ENCODE data around the gene ARHGEF38.

ARHGEF38 gene

DNA sequence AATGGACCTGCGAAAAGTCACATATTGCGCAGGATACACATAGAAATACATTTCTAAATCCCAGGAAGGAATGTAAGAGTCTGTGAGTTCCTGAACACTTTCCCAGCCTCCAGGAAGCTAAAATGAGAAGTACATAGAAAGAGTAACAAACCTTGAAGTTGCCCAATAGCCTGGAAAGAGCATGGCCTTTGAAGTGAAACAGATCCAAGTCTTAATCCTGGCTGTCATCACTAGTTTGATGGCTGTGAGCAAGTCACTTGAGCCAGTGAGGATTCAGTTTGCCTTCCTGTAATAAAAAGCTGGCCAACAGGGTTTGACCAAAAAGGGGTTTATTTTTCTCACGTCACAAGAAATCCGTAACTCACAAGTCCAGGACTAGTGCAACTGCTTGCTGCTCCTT, 69.8 kb downstream of the ARHGEF38 start:
- H3K4me3 ChIP-seq (ENCODE audit: low read depth, low read length) = no peak overlapping the region
- no peak for TF ChIP-seq CTCF (conservative IDR thresholded peaks at IDR 0.05; ENCODE audit: low read depth, low read length)
- peak; percentile 79 for DNase-seq (ENCODE audit: low read depth)

DNA sequence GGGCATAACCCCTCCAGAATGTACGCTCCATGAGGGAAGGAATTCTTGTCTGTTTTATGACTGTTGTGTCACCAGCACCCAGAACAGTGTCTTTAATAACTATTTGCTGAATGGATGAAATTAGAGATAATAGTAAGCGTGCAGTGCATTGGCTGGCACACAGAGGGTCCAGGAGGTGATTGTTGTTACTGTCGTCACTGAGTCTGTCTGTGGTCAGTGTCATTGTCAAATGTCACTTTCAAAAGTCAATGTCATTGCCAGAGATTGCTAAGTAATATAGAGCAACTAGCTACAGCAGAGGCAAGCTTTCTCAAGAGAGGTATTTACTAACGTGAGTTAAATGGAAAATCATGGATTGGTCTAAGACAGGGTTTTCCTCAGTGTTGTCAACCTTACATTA, 70.7 kb downstream of the ARHGEF38 start:
- no peak for TF ChIP-seq CTCF (conservative IDR thresholded peaks at IDR 0.05; ENCODE audit: low read depth, low read length)
- no peak overlapping the region for H3K4me3 ChIP-seq (ENCODE audit: low read depth, low read length)
- no peak for DNase-seq (ENCODE audit: low read depth)

DNA sequence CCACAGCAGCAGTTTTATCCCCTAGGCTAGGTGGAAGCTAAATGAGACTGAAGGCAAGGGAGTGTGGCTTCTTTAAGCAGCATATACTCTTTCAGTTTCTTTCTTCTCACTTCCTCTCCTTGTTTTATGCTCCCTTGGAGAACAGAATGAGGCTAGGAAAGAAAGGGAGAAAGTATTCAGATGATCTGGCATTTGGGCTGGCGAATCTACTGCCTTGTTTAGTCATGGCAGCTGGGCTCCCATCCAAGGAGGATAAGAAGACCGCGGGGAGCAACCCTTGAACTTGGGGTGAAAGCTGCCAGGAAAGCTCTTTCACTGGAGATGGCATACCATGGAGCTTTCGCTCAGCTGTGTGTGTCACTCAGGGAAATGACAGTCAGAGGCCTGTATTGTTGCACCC, 72.1 kb downstream of the ARHGEF38 start:
- TF ChIP-seq CTCF (conservative IDR thresholded peaks at IDR 0.05; ENCODE audit: low read depth, low read length) = no peak
- no peak overlapping the region for H3K4me3 ChIP-seq (ENCODE audit: low read depth, low read length)
- DNase-seq (ENCODE audit: low read depth) = peak; percentile 48

- TF ChIP-seq CTCF (conservative IDR thresholded peaks at IDR 0.05; ENCODE audit: low read depth, low read length) = no peak
- no peak for DNase-seq (ENCODE audit: low read depth)
- no peak overlapping the region for H3K4me3 ChIP-seq (ENCODE audit: low read depth, low read length)
These were observed 72.8 kb downstream of the ARHGEF38 start for GRCh38 chr4:105625214-105625613.

GRCh38 chr4:105626846-105627245, 74.4 kb downstream of the ARHGEF38 start:
- DNase-seq (ENCODE audit: low read depth) = no peak
- no peak for TF ChIP-seq CTCF (conservative IDR thresholded peaks at IDR 0.05; ENCODE audit: low read depth, low read length)
- H3K4me3 ChIP-seq (ENCODE audit: low read depth, low read length) = no peak overlapping the region

- no peak for TF ChIP-seq CTCF (conservative IDR thresholded peaks at IDR 0.05; ENCODE audit: low read depth, low read length)
- DNase-seq (ENCODE audit: low read depth) = no peak
- no peak overlapping the region for H3K4me3 ChIP-seq (ENCODE audit: low read depth, low read length)
These were observed 75.2 kb downstream of the ARHGEF38 start for GRCh38 chr4:105627620-105628019.

GRCh38 chr4:105630670-105631655, 78.5 kb downstream of the ARHGEF38 start:
- no peak for TF ChIP-seq CTCF (conservative IDR thresholded peaks at IDR 0.05; ENCODE audit: low read depth, low read length)
- H3K4me3 ChIP-seq (ENCODE audit: low read depth, low read length) = no peak overlapping the region
- DNase-seq (ENCODE audit: low read depth) = no peak
